Ramos (cell line): ENCODE results near the gene TGFBI.

Experiments
- in situ Hi-C: fragments of 300-500 bp; cut with MboI; formaldehyde crosslinking; loops from one replicate; pipeline ENCODE4 v1.14.3; 2022; ENCODE audit warnings: low sequenced_read_pairs; ENCODE audit not compliant: unreplicated experiment

The TGFBI gene

GRCh38 chr5:136028782-136029742 lies at the start of gene TGFBI:
TSS of gene TGFBI (plus strand) at chr5:136028988. CDS start at chr5:136029056, 68 bp downstream.
- in situ Hi-C loops: no loop called here

GRCh38 chr5:135978993-135979392 lies 49.8 kb upstream of the TGFBI start:
- in situ Hi-C loops: no loop called here

- in situ Hi-C loops: no loop called here
Measured at GRCh38 chr5:135979510-135979909, 49.3 kb upstream of the TGFBI start.

- in situ Hi-C loops: no loop called here
Measured at GRCh38 chr5:135980620-135981019, 48.2 kb upstream of the TGFBI start.

- in situ Hi-C loops: no loop called here
Measured at GRCh38 chr5:135985951-135986350, 42.8 kb upstream of the TGFBI start.

DNA sequence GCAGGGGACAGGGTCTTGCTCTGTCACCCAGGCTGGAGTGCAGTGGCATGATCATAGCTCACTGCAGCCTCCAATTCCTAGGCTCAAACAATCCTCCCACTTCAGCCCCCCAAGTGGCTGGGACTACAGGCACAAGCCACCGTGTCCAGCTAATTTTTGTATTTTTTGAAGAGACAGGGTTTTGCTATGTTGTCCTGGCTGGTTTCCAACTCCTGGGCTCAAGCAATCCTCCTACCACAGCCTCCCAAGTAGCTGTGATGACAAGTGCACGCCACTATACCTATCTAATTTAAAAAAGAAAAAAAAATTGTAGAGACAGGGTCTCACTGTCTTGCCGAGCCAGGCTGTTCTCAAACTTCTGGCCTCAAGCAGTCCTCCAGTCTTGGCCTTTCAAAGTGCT lies 42.4 kb upstream of the TGFBI start:
- in situ Hi-C loops: no loop called here

DNA sequence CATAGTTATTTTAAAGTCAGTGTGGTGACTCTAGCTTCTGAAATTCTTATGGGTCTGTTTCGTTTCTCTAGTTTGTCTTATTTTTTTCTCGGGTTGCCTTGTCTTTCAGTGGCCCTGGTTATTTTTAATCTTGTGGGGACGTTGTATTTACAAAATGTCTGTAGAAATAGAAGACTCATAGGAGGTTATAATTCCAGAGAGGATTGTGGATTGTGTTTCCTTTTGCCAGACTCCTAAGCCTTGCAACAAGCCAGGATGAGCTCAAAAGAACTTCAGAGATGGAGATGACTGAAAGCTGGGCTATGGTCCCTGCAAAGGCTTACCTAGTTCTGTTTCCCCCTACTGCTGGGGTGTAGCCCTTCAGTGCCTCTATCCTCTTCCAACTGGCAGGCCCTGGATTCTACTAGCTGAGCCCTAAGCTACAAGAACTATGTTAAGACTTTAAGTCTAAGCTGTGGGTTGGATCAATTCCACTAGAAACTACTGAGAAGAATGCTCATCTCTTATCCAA lies 41.8 kb upstream of the TGFBI start:
- in situ Hi-C loops: no loop called here

- in situ Hi-C loops: no loop called here
Measured at GRCh38 chr5:135988546-135988945, 40.2 kb upstream of the TGFBI start.

DNA sequence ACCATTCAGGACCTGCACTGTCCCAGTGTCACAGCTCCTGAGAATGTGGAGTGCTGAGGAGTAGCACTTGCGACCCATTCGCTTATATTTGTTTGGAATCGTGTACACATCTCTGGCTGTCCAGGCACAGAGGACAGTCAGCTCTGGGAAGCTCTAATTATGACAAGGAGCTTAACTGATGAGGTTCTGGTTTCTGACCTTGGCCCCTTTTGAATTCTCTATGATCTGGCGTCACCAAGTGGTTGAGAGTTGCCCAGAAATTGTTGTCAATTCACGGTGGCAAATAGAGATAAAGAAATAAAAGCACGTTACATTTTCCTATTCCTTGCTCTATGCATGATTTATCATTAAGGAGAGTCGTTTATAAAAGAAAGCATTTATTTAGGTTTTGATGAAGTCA lies 39.1 kb upstream of the TGFBI start:
- in situ Hi-C loops: no loop called here

- in situ Hi-C loops: no loop called here
Measured at GRCh38 chr5:135990528-135991255, 38.1 kb upstream of the TGFBI start.

DNA sequence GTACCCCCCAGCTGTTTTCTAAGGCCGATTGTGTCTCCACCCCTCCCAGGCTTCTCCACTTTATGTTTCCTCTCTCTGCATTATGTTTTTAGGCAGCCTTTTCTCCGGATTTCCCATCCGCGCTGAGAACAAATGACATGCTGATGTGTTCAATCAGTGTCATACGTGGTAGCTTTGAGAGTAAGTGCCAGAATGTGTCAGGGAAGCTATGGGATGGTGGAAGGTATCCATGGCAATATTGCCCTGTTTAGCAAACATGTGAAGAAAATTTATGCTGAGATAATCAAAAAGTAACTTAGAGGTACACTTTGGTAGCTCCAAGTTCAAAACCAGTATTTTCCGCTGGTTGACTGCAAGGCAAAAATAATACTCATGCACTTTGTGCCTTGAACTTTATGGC lies 37.4 kb upstream of the TGFBI start:
- in situ Hi-C loops: no loop called here

- in situ Hi-C loops: no loop called here
Measured at GRCh38 chr5:135993335-135993879, 35.4 kb upstream of the TGFBI start.

DNA sequence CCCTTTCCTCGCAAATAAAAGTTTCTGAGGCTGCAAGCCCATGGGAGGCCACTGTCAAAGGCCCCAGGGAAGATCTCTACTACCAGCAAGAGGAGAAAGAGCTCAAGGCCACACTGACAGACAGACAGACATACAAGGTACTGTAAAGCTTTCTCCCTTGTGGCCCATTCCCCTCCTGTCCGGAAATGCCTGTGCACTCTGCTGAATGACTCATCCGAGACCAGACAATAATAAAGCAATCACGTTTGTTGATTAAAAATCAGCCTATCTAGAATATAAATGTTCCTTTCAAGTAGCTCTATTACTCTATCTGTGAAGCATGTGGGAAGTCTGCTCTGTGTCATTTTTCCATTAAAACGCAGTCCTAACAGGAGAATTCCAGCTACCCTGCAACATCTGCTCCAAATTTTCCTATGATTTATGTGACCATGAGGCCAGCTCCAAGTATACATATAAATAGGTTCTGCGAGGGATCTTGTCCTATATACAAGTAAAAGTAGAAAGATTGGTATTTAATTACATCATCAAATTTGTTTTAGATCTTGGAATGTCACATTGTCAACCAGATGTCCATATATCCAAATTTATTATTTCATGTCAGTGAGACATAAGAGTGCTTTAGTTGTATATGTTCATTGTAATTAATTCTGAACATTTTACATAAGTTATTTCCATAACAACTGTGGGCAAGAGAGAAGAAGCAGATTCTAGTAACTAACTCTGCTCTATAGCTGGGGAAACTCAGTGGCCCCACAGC lies 34.7 kb upstream of the TGFBI start:
- in situ Hi-C loops: no loop called here

DNA sequence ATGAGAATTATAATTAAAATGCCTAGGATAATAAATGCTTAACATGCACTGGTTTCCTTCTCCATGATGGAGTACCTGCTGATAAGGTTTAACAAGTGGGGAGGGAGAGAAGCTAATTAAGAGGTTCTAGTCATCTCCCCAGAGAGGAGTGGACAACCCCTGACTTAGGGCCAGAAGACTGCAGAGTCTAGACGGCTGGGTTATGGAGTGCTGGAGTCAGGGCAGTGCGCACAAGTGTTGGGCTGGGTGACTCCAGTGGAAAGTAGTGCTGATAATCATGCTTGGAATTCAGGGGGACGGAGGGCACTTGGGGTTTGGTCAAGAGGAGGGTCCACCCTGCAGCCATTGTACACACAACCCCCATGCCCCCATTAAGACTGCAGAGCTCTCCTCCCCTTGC lies 32.8 kb upstream of the TGFBI start:
- in situ Hi-C loops: no loop called here

GRCh38 chr5:135996611-135997010 lies 32.2 kb upstream of the TGFBI start:
- in situ Hi-C loops: no loop called here

- in situ Hi-C loops: no loop called here
Measured at GRCh38 chr5:135997673-135998335, 31.0 kb upstream of the TGFBI start.

- in situ Hi-C loops: no loop called here
Measured at GRCh38 chr5:135998889-135999288, 29.9 kb upstream of the TGFBI start.

- in situ Hi-C loops: no loop called here
Measured at GRCh38 chr5:135999406-136000139, 29.2 kb upstream of the TGFBI start.

DNA sequence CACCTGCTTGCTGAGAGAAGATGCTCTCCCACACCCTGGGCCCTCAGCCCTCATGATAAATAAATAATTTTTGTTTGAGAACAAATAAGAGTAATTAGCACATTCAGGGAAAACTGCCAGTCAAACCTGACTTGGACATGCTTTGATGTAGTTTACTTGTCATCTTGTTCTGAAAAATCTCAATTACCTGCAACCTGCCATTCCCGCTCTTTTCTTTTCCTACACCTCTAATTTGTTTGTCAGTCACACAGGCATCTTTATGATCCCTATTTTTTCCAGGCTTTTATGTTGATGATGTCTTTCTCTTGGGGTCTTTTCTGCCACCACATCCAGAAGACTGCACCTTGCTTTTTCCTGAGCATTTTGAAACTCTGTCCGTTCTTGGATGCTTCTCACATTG lies 28.6 kb upstream of the TGFBI start:
- in situ Hi-C loops: no loop called here
